ENCODE measurements around the gene SGCA. TPM values are rescaled to one million over a fixed set of nuclear protein-coding genes. Genes with fewer than 3 reads are reported as not detected.

SGCA gene
- total RNA-seq, 1 donor from 2014 or later: not detected

GRCh38 chr17:50144355-50144754 lies 21.4 kb upstream of the SGCA start:
- no peaks in the 10 kb centered on the region for H3K27me3 ChIP-seq (ENCODE audit: control insufficient read depth, insufficient read depth, low read length)
- TF ChIP-seq CTCF (IDR thresholded peaks at IDR 0.05; ENCODE audit: insufficient read depth, low read length, poor library complexity, severe bottlenecking): no peak
- no peak for DNase-seq (ENCODE audit: low read depth)
- H3K36me3 ChIP-seq (ENCODE audit: control insufficient read depth, insufficient read depth, low read length): peaks cover 7% of the 10 kb centered on the region
- no peak overlapping the region for H3K4me3 ChIP-seq (ENCODE audit: low read depth, low read length)

- Histone ChIP-seq H3K4me3 (ENCODE audit: low read depth, low read length) (no peak overlapping the region), H3K27me3 (ENCODE audit: control insufficient read depth, insufficient read depth, low read length) (no peaks in the 10 kb centered on the region), H3K36me3 (ENCODE audit: control insufficient read depth, insufficient read depth, low read length) (peaks cover 4% of the 10 kb centered on the region)
- DNase-seq (ENCODE audit: low read depth): no peak
- TF ChIP-seq CTCF (IDR thresholded peaks at IDR 0.05; ENCODE audit: insufficient read depth, low read length, poor library complexity, severe bottlenecking): no peak
These were observed 20.8 kb upstream of the SGCA start for GRCh38 chr17:50144845-50145531.

GRCh38 chr17:50145532-50146229 lies 20.1 kb upstream of the SGCA start:
- H3K4me3 ChIP-seq (ENCODE audit: low read depth, low read length): no peak overlapping the region
- TF ChIP-seq CTCF (IDR thresholded peaks at IDR 0.05; ENCODE audit: insufficient read depth, low read length, poor library complexity, severe bottlenecking): no peak

GRCh38 chr17:50146230-50146926 lies 19.4 kb upstream of the SGCA start:
- Histone ChIP-seq H3K27me3 (ENCODE audit: control insufficient read depth, insufficient read depth, low read length) (no peaks in the 10 kb centered on the region), H3K36me3 (ENCODE audit: control insufficient read depth, insufficient read depth, low read length) (no peaks in the 10 kb centered on the region), H3K4me3 (ENCODE audit: low read depth, low read length) (no peak overlapping the region)
- peak; percentile 1 for TF ChIP-seq CTCF (IDR thresholded peaks at IDR 0.05; ENCODE audit: insufficient read depth, low read length, poor library complexity, severe bottlenecking)
- no peak for DNase-seq (ENCODE audit: low read depth)

More at GRCh38 chr17:50145532-50146229, 20.1 kb upstream of the SGCA start:
- Histone ChIP-seq H3K36me3 (ENCODE audit: control insufficient read depth, insufficient read depth, low read length) (peaks cover 4% of the 10 kb centered on the region), H3K27me3 (ENCODE audit: control insufficient read depth, insufficient read depth, low read length) (no peaks in the 10 kb centered on the region)
- no peak for DNase-seq (ENCODE audit: low read depth)

- Histone ChIP-seq H3K27me3 (ENCODE audit: control insufficient read depth, insufficient read depth, low read length) (no peaks in the 10 kb centered on the region), H3K4me3 (ENCODE audit: low read depth, low read length) (no peak overlapping the region), H3K36me3 (ENCODE audit: control insufficient read depth, insufficient read depth, low read length) (no peaks in the 10 kb centered on the region)
- TF ChIP-seq CTCF (IDR thresholded peaks at IDR 0.05; ENCODE audit: insufficient read depth, low read length, poor library complexity, severe bottlenecking): no peak
- DNase-seq (ENCODE audit: low read depth): no peak
These were observed 18.7 kb upstream of the SGCA start for GRCh38 chr17:50146927-50147665.
